CD8-positive, alpha-beta memory T cell (primary cell): ENCODE results near the gene ST8SIA2. TPM values are rescaled to one million over a fixed set of nuclear protein-coding genes. Genes with fewer than 3 reads are reported as not detected.
"Not testable (repeated sequence)": the region's sequence is repeated elsewhere in the genome, so short reads cannot be mapped to it uniquely, and the experiment has no call there.

ENCODE experiments used
- CTCF ChIA-PET: fragments of 350-600 bp; sonication (Branson Sonifier 250); formaldehyde crosslinking; loops from one replicate; lab custom pipeline; 2021; ENCODE audit warnings: antibody characterized with exemption; lab: Charles Lee
- POLR2A ChIA-PET: fragments of 350-600 bp; sonication (Branson Sonifier 250); formaldehyde crosslinking; loops from one replicate; lab custom pipeline; 2021; ENCODE audit warnings: antibody characterized with exemption; lab: Charles Lee
- DNase-seq, 5 donors: peaks; one replicate each; pipeline versions ENCODE4 v3.0.0 to v3.0.0-alpha.2; 2020 to 2022; ENCODE audit warnings: mixed read lengths in 1 of 5
- H3K27ac ChIP-seq: one replicate; pipeline ENCODE4 v1.7.0; 2013; ENCODE audit warnings: low read depth, mild to moderate bottlenecking, low read length, moderate library complexity
- H3K27me3 ChIP-seq: 2 replicates; pipeline ENCODE4 v1.7.0; 2013; ENCODE audit warnings: low read length, mild to moderate bottlenecking; ENCODE audit not compliant: insufficient read depth, poor library complexity, severe bottlenecking
- H3K36me3 ChIP-seq: 2 replicates; pipeline ENCODE4 v1.7.0; 2013; ENCODE audit warnings: mild to moderate bottlenecking, low read length, moderate library complexity; ENCODE audit not compliant: insufficient read depth
- H3K4me1 ChIP-seq: 2 replicates; pipeline ENCODE4 v1.7.0; 2013; ENCODE audit warnings: mild to moderate bottlenecking, low read length, moderate library complexity; ENCODE audit not compliant: insufficient read depth
- H3K4me3 ChIP-seq: 2 replicates; pipeline ENCODE4 v1.7.0; 2013; ENCODE audit warnings: mild to moderate bottlenecking, low read length
- H3K9me3 ChIP-seq: 2 replicates; pipeline ENCODE4 v1.7.0; 2013; ENCODE audit warnings: mild to moderate bottlenecking, low read length
- H3K27ac Mint-ChIP-seq, 8 donors: one replicate each; pipeline ENCODE4 v1.8.0; 2020 to 2021; ENCODE audit warnings: mixed read lengths in 8 of 8, mild to moderate bottlenecking in 6 of 8, inconsistent platforms in 3 of 8, moderate library complexity in 3 of 8
- H3K27me3 Mint-ChIP-seq, 2 donors: one replicate each; pipeline ENCODE4 v1.8.0; 2020 to 2021; ENCODE audit warnings: mixed read lengths in 2 of 2, mild to moderate bottlenecking in 1 of 2, moderate library complexity in 1 of 2
- H3K36me3 Mint-ChIP-seq, 3 donors: one replicate each; pipeline ENCODE4 v1.8.0; 2020 to 2021; ENCODE audit warnings: mixed read lengths in 3 of 3, inconsistent platforms in 1 of 3, mild to moderate bottlenecking in 1 of 3
- H3K4me1 Mint-ChIP-seq, 3 donors: one replicate each; pipeline ENCODE4 v1.8.0; 2020 to 2021; ENCODE audit warnings: mixed read lengths in 3 of 3, inconsistent platforms in 1 of 3, mild to moderate bottlenecking in 1 of 3
- H3K4me3 Mint-ChIP-seq, 7 donors: one replicate each; pipeline ENCODE4 v1.8.0; 2020 to 2021; ENCODE audit warnings: mixed read lengths in 7 of 7, mild to moderate bottlenecking in 6 of 7, moderate library complexity in 4 of 7, inconsistent platforms in 2 of 7
- H3K9me3 Mint-ChIP-seq, 5 donors: one replicate each; pipeline ENCODE4 v1.8.0; 2020 to 2022; ENCODE audit warnings: mixed read lengths in 5 of 5, mild to moderate bottlenecking in 3 of 5, moderate library complexity in 2 of 5, inconsistent platforms in 1 of 5
- polyA plus RNA-seq: library from polyadenylated mRNA; unstranded; fragments of 300-500 nt; fragmentation: Illumina TruSeq; gene quantifications from one replicate; pipeline ENCODE4 v1.2.3, GENCODE V29; 2021
- total RNA-seq, 2 experiments: library from RNA; stranded (reverse); gene quantifications; one replicate each; pipeline ENCODE4 v1.2.3, GENCODE V29; 2021

The ST8SIA2 gene
- total and polyA plus RNA-seq, 3 experiments from 2014 or later, result not detected

GRCh38 chr15:92463352-92463751 lies 69.7 kb downstream of the ST8SIA2 start:
- Mint-ChIP-seq H3K9me3 (peaks cover 0 to 1% (median 0%) of the 10 kb centered on the region in 5 donors), H3K4me3 (no peak overlapping the region), H3K36me3 (no peaks in the 10 kb centered on the region), H3K27me3 (peaks cover 2 to 6% of the 10 kb centered on the region in 2 donors), H3K4me1 (no peaks in the 10 kb centered on the region), H3K27ac (no peak overlapping the region)
- no peak overlapping the region for H3K27ac ChIP-seq
- ChIA-PET CTCF (no interaction called here), POLR2A (no interaction called here)
- DNase-seq, result no peak
- H3K4me1 ChIP-seq, result no peaks in the 10 kb centered on the region
- no peaks in the 10 kb centered on the region for H3K9me3 ChIP-seq
- no peaks in the 10 kb centered on the region for H3K27me3 ChIP-seq
- no peaks in the 10 kb centered on the region for H3K36me3 ChIP-seq
- no peak overlapping the region for H3K4me3 ChIP-seq

- H3K4me1 Mint-ChIP-seq, result no peaks in the 10 kb centered on the region
- no peak overlapping the region for H3K27ac Mint-ChIP-seq
- Histone ChIP-seq H3K4me3 (no peak overlapping the region), H3K4me1 (no peaks in the 10 kb centered on the region), H3K36me3 (no peaks in the 10 kb centered on the region), H3K27ac (no peak overlapping the region), H3K27me3 (no peaks in the 10 kb centered on the region), H3K9me3 (no peaks in the 10 kb centered on the region)
- ChIA-PET CTCF (no interaction called here), POLR2A (no interaction called here)
- H3K9me3 Mint-ChIP-seq, result peaks cover 0 to 1% (median 0%) of the 10 kb centered on the region in 5 donors
- H3K27me3 Mint-ChIP-seq, result peaks cover 2 to 8% of the 10 kb centered on the region in 2 donors
- H3K4me3 Mint-ChIP-seq, result no peak overlapping the region
- DNase-seq, result no peak
- H3K36me3 Mint-ChIP-seq, result no peaks in the 10 kb centered on the region
Observed at GRCh38 chr15:92463826-92464225, 70.1 kb downstream of the ST8SIA2 start.

GRCh38 chr15:92466834-92467233 lies 73.2 kb downstream of the ST8SIA2 start:
- H3K4me3 Mint-ChIP-seq, result no peak overlapping the region
- no peaks in the 10 kb centered on the region for H3K36me3 Mint-ChIP-seq
- H3K9me3 Mint-ChIP-seq, result peaks cover 0 to 1% (median 0%) of the 10 kb centered on the region in 5 donors
- DNase-seq, result no peak
- H3K4me1 ChIP-seq, result no peaks in the 10 kb centered on the region
- peaks cover 4 to 9% of the 10 kb centered on the region in 2 donors for H3K27me3 Mint-ChIP-seq
- no peak overlapping the region for H3K27ac Mint-ChIP-seq
- no peak overlapping the region for H3K27ac ChIP-seq
- no peaks in the 10 kb centered on the region for H3K36me3 ChIP-seq
- no peaks in the 10 kb centered on the region for H3K9me3 ChIP-seq
- no peaks in the 10 kb centered on the region for H3K27me3 ChIP-seq
- no peak overlapping the region for H3K4me3 ChIP-seq
- no peaks in the 10 kb centered on the region for H3K4me1 Mint-ChIP-seq
- CTCF ChIA-PET, result no interaction called here
- POLR2A ChIA-PET, result no interaction called here

GRCh38 chr15:92467245-92467644 lies 73.6 kb downstream of the ST8SIA2 start:
- ChIA-PET POLR2A (no interaction called here), CTCF (no interaction called here)
- peaks cover 4 to 9% of the 10 kb centered on the region in 2 donors for H3K27me3 Mint-ChIP-seq
- DNase-seq, result no peak
- H3K9me3 ChIP-seq, result no peaks in the 10 kb centered on the region
- H3K4me3 ChIP-seq, result no peak overlapping the region
- peaks cover 0 to 1% (median 0%) of the 10 kb centered on the region in 5 donors for H3K9me3 Mint-ChIP-seq
- no peaks in the 10 kb centered on the region for H3K27me3 ChIP-seq
- no peaks in the 10 kb centered on the region for H3K4me1 Mint-ChIP-seq
- no peak overlapping the region for H3K4me3 Mint-ChIP-seq
- no peaks in the 10 kb centered on the region for H3K36me3 Mint-ChIP-seq
- no peak overlapping the region for H3K27ac Mint-ChIP-seq
- H3K27ac ChIP-seq, result no peak overlapping the region
- H3K4me1 ChIP-seq, result no peaks in the 10 kb centered on the region
- H3K36me3 ChIP-seq, result no peaks in the 10 kb centered on the region

DNA sequence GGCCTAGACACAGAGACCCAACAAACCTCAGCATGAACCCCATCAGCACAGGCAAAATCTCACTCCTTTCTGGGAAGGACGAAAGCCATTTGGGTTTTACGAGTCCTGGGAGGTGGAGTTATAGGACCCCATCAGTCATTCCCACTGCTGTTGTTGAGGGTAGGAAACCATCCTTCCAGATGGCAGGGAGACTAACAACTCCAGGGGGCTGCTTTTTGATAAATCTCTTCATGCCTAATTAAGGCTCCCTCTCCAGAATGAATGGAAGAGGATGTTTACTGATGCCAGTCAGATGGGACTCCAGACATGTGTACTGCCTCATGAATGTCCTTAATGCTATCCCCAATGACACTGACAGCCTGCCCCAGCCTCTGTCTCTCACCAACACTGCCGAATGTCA lies 75.3 kb downstream of the ST8SIA2 start:
- Histone ChIP-seq H3K9me3 (no peaks in the 10 kb centered on the region), H3K27ac (no peak overlapping the region), H3K4me3 (no peak overlapping the region), H3K36me3 (no peaks in the 10 kb centered on the region), H3K27me3 (no peaks in the 10 kb centered on the region), H3K4me1 (no peaks in the 10 kb centered on the region)
- ChIA-PET CTCF (no interaction called here), POLR2A (no interaction called here)
- Mint-ChIP-seq H3K4me1 (no peaks in the 10 kb centered on the region), H3K36me3 (no peaks in the 10 kb centered on the region), H3K27me3 (peaks cover 8 to 9% of the 10 kb centered on the region in 2 donors), H3K9me3 (no peaks in the 10 kb centered on the region), H3K4me3 (no peak overlapping the region), H3K27ac (no peak overlapping the region)
- no peak for DNase-seq

DNA sequence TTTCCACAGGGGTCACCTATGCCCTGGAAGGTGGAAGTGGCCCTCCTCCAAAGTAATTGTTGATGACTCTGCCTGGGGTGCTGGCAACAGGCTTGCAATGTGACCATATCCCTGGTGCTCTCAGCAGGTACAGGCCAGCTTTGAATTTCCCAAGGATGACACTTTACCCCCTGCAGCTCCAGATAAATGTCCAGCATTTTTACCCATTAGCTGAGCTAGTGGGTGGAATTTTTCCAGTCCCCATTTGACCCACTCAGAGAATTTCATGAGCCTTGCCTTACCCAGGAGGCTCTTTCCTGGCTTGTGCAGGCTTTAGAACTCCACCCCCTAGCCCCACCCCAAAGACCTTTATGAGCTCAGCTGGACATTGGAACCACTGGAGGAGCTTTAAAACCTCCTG lies 77.6 kb downstream of the ST8SIA2 start:
- peaks cover 12% of the 10 kb centered on the region in 2 donors for H3K27me3 Mint-ChIP-seq
- CTCF ChIA-PET, result no interaction called here

DNA sequence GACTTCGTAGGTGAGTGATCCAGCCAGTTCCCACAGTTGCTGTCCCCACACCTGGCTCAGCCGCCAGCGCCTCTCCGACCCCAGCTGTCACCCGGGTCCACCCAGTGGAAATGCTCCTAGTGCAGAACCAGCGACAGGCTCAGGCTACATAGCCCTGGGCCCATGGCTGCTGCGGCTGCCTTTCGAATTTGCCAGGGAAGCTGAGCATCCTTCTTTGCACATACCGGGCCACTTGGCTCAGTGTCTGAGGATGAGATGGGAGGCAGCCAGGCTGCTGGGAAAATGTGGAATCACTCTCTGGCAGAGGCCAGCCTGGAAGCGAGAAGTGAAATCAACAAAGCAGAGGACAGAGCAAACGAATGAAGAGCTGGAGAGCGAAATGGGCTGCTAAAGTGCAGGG lies 80.1 kb downstream of the ST8SIA2 start:
- no peak overlapping the region for H3K27ac Mint-ChIP-seq
- no peaks in the 10 kb centered on the region for H3K36me3 Mint-ChIP-seq
- POLR2A ChIA-PET, result no interaction called here
- no peaks in the 10 kb centered on the region for H3K27me3 ChIP-seq
- no peaks in the 10 kb centered on the region for H3K4me1 Mint-ChIP-seq
- CTCF ChIA-PET, result no interaction called here
- H3K27ac ChIP-seq, result no peak overlapping the region
- no peak for DNase-seq
- no peak overlapping the region for H3K4me3 Mint-ChIP-seq
- H3K4me3 ChIP-seq, result no peak overlapping the region
- H3K9me3 ChIP-seq, result no peaks in the 10 kb centered on the region
- H3K4me1 ChIP-seq, result no peaks in the 10 kb centered on the region
- no peaks in the 10 kb centered on the region for H3K36me3 ChIP-seq
- no peaks in the 10 kb centered on the region for H3K9me3 Mint-ChIP-seq
- H3K27me3 Mint-ChIP-seq, result peaks cover 18 to 21% of the 10 kb centered on the region in 2 donors

More for the DNA sequence above, 77.6 kb downstream of the ST8SIA2 start:
- Histone ChIP-seq H3K4me3 (no peak overlapping the region), H3K9me3 (no peaks in the 10 kb centered on the region), H3K27ac (no peak overlapping the region), H3K27me3 (no peaks in the 10 kb centered on the region), H3K36me3 (no peaks in the 10 kb centered on the region), H3K4me1 (no peaks in the 10 kb centered on the region)
- POLR2A ChIA-PET, result no interaction called here
- Mint-ChIP-seq H3K36me3 (no peaks in the 10 kb centered on the region), H3K4me1 (no peaks in the 10 kb centered on the region), H3K27ac (no peak overlapping the region), H3K4me3 (no peak overlapping the region), H3K9me3 (no peaks in the 10 kb centered on the region)
- DNase-seq, result no peak

- DNase-seq, H3K4me1 Mint-ChIP-seq, CTCF ChIA-PET: not testable (repeated sequence)
Observed at GRCh38 chr15:92479730-92480129, 86.0 kb downstream of the ST8SIA2 start.

GRCh38 chr15:92480361-92480760 lies 86.7 kb downstream of the ST8SIA2 start:
- Histone ChIP-seq H3K4me3 (no peak overlapping the region), H3K9me3 (no peaks in the 10 kb centered on the region), H3K36me3 (no peaks in the 10 kb centered on the region), H3K4me1 (no peaks in the 10 kb centered on the region), H3K27ac (no peak overlapping the region), H3K27me3 (peaks cover 4% of the 10 kb centered on the region)
- H3K27me3 Mint-ChIP-seq, result peaks cover 22 to 47% of the 10 kb centered on the region in 2 donors
- no peak overlapping the region for H3K4me3 Mint-ChIP-seq
- H3K4me1 Mint-ChIP-seq, result no peaks in the 10 kb centered on the region
- H3K27ac Mint-ChIP-seq, result no peak overlapping the region
- POLR2A ChIA-PET, result no interaction called here
- H3K36me3 Mint-ChIP-seq, result no peaks in the 10 kb centered on the region
- DNase-seq, result no peak
- CTCF ChIA-PET, result no interaction called here
- peaks cover 0 to 4% (median 2%) of the 10 kb centered on the region in 5 donors for H3K9me3 Mint-ChIP-seq

More at GRCh38 chr15:92479730-92480129, 86.0 kb downstream of the ST8SIA2 start:
- H3K4me1 ChIP-seq, H3K4me3 Mint-ChIP-seq, H3K36me3 ChIP-seq, H3K27ac Mint-ChIP-seq, H3K27ac ChIP-seq, H3K9me3 ChIP-seq, H3K27me3 ChIP-seq, H3K4me3 ChIP-seq, H3K9me3 Mint-ChIP-seq, H3K36me3 Mint-ChIP-seq, POLR2A ChIA-PET: not testable (repeated sequence)
- peaks cover 22 to 45% of the 10 kb centered on the region in 2 donors for H3K27me3 Mint-ChIP-seq
